Muscle layer of colon (tissue), 2 donors: ENCODE measurements around the gene SLIT3.

Source experiments
- H3K27ac ChIP-seq: one replicate; pipeline ENCODE4 v1.7.0; 2013; ENCODE audit warnings: low read depth, mild to moderate bottlenecking, low read length, moderate library complexity
- H3K27me3 ChIP-seq, 2 donors: one replicate each; pipeline ENCODE4 v1.7.0; 2013; ENCODE audit warnings: low read length in 2 of 2, mild to moderate bottlenecking in 2 of 2; ENCODE audit not compliant: insufficient read depth in 2 of 2, control insufficient read depth in 1 of 2
- H3K36me3 ChIP-seq: one replicate; pipeline ENCODE4 v1.7.0; 2013; ENCODE audit warnings: mild to moderate bottlenecking, low read length; ENCODE audit not compliant: insufficient read depth
- H3K4me1 ChIP-seq: one replicate; pipeline ENCODE4 v1.7.0; 2013; ENCODE audit warnings: mild to moderate bottlenecking, low read length; ENCODE audit not compliant: insufficient read depth
- H3K4me3 ChIP-seq, 2 donors: one replicate each; pipeline ENCODE4 v1.7.0; 2013; ENCODE audit warnings: low read length in 2 of 2, low read depth in 1 of 2, mild to moderate bottlenecking in 1 of 2, moderate library complexity in 1 of 2
- H3K9ac ChIP-seq: one replicate; pipeline ENCODE4 v1.7.0; 2013; ENCODE audit warnings: low read length
- H3K9me3 ChIP-seq: one replicate; pipeline ENCODE4 v1.7.0; 2013; ENCODE audit warnings: mild to moderate bottlenecking, low read length
- donor health status: abdominal sarcoma.
- donor health status: Adenocarcinoma of cecum.

The SLIT3 gene

GRCh38 chr5:169185626-169186025 lies 115.3 kb downstream of the SLIT3 start:
- Histone ChIP-seq H3K27me3 (no peaks in the 10 kb centered on the region), H3K36me3 (no peaks in the 10 kb centered on the region)

DNA sequence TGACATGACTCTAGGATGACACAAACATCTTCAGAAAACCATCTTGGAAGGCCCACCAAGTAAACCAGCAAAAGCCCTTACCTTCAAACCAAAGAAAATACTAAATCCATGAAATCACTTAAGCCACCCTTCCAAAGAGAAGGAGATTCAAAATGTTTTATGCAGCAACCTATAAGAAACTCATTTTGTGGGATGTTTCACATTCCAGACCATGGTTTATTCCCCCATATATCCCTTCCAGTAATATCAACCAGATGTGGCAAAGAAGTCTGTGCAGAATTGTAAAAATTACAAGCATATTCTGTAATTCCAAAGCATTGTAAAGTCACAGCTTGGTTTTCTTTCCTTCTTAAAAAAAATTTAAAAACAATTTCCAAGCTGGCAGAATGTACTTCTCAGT lies 117.4 kb downstream of the SLIT3 start:
- Histone ChIP-seq H3K4me3 (no peak overlapping the region), H3K9ac (no peak overlapping the region), H3K27me3 (no peaks in the 10 kb centered on the region), H3K4me1 (no peaks in the 10 kb centered on the region), H3K27ac (no peak overlapping the region), H3K9me3 (no peaks in the 10 kb centered on the region), H3K36me3 (no peaks in the 10 kb centered on the region)

More at GRCh38 chr5:169185626-169186025, 115.3 kb downstream of the SLIT3 start:
- Histone ChIP-seq H3K9ac (no peak overlapping the region), H3K9me3 (no peaks in the 10 kb centered on the region), H3K4me1 (peaks cover under 1% of the 10 kb centered on the region), H3K27ac (no peak overlapping the region), H3K4me3 (no peak overlapping the region)

GRCh38 chr5:169182797-169183196 lies 118.1 kb downstream of the SLIT3 start:
- Histone ChIP-seq H3K27me3 (no peaks in the 10 kb centered on the region), H3K36me3 (no peaks in the 10 kb centered on the region), H3K4me3 (no peak overlapping the region), H3K27ac (no peak overlapping the region), H3K9ac (no peak overlapping the region), H3K9me3 (no peaks in the 10 kb centered on the region), H3K4me1 (no peaks in the 10 kb centered on the region)

- H3K9ac ChIP-seq: no peak overlapping the region
- H3K4me1 ChIP-seq: no peaks in the 10 kb centered on the region
- H3K27me3 ChIP-seq: no peaks in the 10 kb centered on the region
- no peaks in the 10 kb centered on the region for H3K36me3 ChIP-seq
- no peak overlapping the region for H3K27ac ChIP-seq
- no peaks in the 10 kb centered on the region for H3K9me3 ChIP-seq
- H3K4me3 ChIP-seq: no peak overlapping the region
Measured at GRCh38 chr5:169181814-169182213, 119.1 kb downstream of the SLIT3 start.

- Histone ChIP-seq H3K27me3 (no peaks in the 10 kb centered on the region), H3K4me1 (no peaks in the 10 kb centered on the region), H3K36me3 (no peaks in the 10 kb centered on the region), H3K4me3 (no peak overlapping the region), H3K27ac (no peak overlapping the region), H3K9ac (no peak overlapping the region), H3K9me3 (no peaks in the 10 kb centered on the region)
Measured at GRCh38 chr5:169178754-169179153, 122.2 kb downstream of the SLIT3 start.

GRCh38 chr5:169178274-169178673 lies 122.7 kb downstream of the SLIT3 start:
- no peaks in the 10 kb centered on the region for H3K36me3 ChIP-seq
- no peak overlapping the region for H3K9ac ChIP-seq
- H3K27ac ChIP-seq: no peak overlapping the region
- no peaks in the 10 kb centered on the region for H3K27me3 ChIP-seq
- no peaks in the 10 kb centered on the region for H3K4me1 ChIP-seq
- no peak overlapping the region for H3K4me3 ChIP-seq
- no peaks in the 10 kb centered on the region for H3K9me3 ChIP-seq

DNA sequence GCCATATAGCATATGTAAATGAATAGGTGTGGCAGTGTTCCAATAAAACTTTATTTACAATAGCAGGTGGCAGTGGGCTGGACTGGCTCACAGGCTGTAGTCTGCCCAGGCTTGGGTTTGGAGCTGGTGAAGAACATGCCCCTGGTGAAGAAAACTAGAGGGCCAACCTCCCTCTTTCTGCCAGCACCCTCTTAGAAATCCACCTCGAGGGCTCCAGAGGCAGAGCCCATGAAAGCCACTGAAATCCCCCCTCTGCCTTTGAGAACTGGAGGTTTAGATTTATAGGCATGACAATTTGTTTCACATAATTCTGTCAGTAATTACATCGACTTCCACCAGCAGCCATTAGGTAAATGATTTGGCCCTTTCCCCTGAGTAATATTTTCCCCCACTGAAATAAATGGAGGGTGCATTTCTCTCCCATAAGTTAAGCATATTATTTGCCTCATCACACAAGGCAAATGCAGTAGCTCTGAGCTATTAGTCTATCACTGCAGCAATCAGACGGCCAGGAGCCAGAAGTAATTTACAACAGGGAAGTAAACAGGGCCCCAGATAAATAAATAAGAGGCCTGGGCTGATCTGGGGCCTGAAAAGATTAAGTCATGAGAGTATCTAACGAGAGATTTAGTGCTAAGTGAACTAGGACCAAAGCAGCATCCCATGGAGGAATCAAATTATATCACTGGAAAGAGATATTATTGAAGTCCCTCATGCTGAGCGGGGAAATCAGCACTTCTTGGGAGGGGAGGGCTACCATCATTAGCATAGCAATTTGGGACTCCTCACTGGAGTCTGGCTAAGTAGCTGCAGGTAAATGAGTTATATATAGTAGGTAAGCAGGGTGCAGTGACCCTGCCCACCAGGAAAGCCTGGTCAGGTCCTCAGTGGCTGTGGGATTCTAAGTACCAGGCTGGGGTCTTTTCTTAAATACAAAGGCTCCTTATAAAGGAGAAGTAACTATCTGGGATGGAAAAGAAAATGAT lies 123.9 kb downstream of the SLIT3 start:
- H3K4me3 ChIP-seq: no peak overlapping the region
- no peaks in the 10 kb centered on the region for H3K9me3 ChIP-seq
- H3K36me3 ChIP-seq: no peaks in the 10 kb centered on the region
- no peaks in the 10 kb centered on the region for H3K27me3 ChIP-seq
- no peak overlapping the region for H3K9ac ChIP-seq
- H3K27ac ChIP-seq: no peak overlapping the region
- no peaks in the 10 kb centered on the region for H3K4me1 ChIP-seq

DNA sequence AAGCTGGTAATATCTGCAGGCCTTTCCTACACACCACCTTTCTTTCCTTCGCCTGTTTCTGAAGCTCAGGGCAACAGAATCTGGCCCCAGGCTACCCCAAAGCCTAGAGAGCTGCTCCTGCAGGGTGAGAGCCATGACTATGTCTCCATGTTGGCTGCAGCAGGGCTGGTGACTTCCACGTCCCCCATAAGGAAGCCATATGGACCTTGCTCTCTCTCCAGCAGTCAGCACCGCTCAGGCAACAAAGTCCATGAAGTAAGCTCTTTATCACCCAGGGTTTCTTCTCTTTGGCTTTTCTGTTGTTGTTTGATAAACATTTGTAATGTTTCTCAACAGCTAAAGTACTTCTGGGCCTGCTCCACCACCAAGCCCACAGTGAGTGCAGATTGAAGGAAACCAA lies 125.2 kb downstream of the SLIT3 start:
- no peaks in the 10 kb centered on the region for H3K4me1 ChIP-seq
- no peaks in the 10 kb centered on the region for H3K9me3 ChIP-seq
- no peak overlapping the region for H3K9ac ChIP-seq
- no peaks in the 10 kb centered on the region for H3K27me3 ChIP-seq
- no peaks in the 10 kb centered on the region for H3K36me3 ChIP-seq
- no peak overlapping the region for H3K4me3 ChIP-seq
- no peak overlapping the region for H3K27ac ChIP-seq

DNA sequence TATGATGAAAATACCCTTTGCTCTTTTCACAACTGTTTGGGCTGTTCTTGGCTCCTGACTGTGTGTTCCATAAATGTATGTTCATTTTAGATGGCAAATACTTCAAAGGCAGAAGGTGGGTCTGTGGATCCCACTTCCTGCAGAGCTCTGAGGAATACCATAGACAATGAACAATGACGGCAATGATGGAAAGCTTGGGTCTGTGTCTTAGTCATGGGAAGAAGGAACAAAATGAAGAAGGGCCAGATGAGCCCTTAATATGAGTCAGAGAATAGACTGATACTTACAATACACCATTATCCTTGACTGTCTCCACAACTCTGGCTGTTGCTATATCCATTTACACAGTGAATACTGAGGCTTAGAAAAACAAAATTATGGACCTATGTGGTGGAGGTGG lies 126.0 kb downstream of the SLIT3 start:
- Histone ChIP-seq H3K4me3 (no peak overlapping the region), H3K27me3 (no peaks in the 10 kb centered on the region), H3K27ac (no peak overlapping the region), H3K36me3 (no peaks in the 10 kb centered on the region), H3K9me3 (no peaks in the 10 kb centered on the region), H3K4me1 (no peaks in the 10 kb centered on the region), H3K9ac (no peak overlapping the region)

DNA sequence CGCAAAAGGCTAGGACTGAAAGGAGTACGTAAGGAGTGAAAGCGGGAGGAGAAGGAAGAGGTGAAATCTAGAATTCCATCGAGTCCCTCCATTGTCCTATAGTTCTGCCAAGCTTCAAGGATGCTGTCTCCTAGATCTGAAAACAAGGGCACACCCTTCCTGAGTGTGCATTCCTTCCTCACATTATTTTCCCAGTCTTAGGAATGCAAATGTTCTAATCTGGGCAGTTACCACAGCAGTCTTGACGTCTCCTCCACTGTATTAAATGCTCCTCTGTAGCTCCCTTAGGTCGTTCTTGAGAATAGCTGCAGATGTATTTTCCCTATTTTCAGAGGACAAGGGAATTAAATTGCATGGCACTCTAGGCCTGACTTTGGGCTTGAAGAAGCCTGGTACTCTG lies 127.6 kb downstream of the SLIT3 start:
- H3K4me1 ChIP-seq: no peaks in the 10 kb centered on the region
- H3K4me3 ChIP-seq: no peak overlapping the region
- no peaks in the 10 kb centered on the region for H3K36me3 ChIP-seq
- H3K9me3 ChIP-seq: no peaks in the 10 kb centered on the region
- H3K9ac ChIP-seq: no peak overlapping the region
- H3K27me3 ChIP-seq: no peaks in the 10 kb centered on the region
- H3K27ac ChIP-seq: no peak overlapping the region

DNA sequence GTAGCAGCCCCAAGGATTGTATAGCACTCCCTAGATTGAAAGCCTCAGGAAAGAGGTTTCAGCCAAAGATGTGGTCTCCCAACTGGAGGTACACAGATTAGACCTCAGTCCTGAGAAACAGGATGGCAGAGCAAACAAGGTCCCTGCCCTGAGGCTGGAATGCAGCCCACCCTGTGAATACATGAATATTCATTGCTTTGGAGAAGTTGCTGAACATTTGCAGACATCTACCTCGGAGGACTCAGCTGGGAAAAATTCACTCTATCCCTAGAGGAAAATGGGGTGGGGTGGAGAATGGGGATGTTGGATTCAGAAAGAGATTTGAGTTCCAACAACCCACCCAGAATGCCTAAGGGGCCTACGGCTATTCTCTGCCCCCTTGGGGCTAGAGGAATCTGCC lies 129.4 kb downstream of the SLIT3 start:
- Histone ChIP-seq H3K9me3 (no peaks in the 10 kb centered on the region), H3K9ac (no peak overlapping the region), H3K36me3 (no peaks in the 10 kb centered on the region), H3K27ac (no peak overlapping the region), H3K4me1 (no peaks in the 10 kb centered on the region), H3K27me3 (no peaks in the 10 kb centered on the region), H3K4me3 (no peak overlapping the region)

DNA sequence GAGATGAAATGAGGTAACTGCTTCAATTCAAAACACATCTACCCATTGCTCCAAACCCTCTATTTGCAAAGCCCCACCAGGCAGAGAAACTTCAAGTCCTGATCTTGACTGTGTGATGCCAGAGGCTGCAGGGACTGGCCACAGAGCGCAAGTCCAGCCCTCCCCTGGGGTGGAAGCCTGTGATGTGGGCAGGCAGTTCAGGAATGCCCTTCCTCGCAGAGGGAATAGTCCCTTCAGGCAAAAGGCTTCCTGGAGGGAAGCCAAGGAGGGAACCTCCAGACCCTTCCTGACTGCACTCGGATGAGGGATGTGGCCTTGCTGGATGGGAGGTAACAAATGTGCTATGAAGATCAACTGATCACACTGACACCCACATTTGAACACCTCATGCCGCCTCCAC lies 131.2 kb downstream of the SLIT3 start:
- H3K27me3 ChIP-seq: no peaks in the 10 kb centered on the region
- peaks cover 4% of the 10 kb centered on the region for H3K4me1 ChIP-seq
- no peaks in the 10 kb centered on the region for H3K9me3 ChIP-seq
- no peaks in the 10 kb centered on the region for H3K36me3 ChIP-seq
- no peak overlapping the region for H3K27ac ChIP-seq
- no peak overlapping the region for H3K9ac ChIP-seq
- no peak overlapping the region for H3K4me3 ChIP-seq
